HS-27A (cell line): ENCODE data around the gene DTX3L.

ENCODE experiments used
- DNase-seq: peaks from one replicate; pipeline ENCODE4 v3.0.0-alpha.2; 2012; ENCODE audit warnings: low read depth, missing footprints

DTX3L gene

DNA sequence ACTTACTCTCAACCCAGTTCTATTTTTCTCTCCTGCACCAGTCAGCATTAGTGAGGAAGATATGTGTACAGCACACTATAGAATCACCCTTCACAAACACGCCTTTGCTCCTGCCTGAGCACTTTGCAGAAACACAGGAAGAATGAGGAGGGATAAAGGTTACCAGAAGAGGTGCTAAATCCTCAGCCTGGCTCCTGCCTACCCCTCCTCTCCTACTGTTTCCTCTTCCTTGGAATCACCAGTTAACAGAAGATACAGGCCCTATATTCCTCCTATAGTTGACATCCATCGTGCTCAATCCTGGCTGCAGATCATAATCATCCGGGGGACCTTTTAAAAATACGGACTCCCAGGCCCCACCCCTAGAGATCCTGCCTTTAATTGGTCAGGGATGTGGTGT, 42.2 kb downstream of the DTX3L start:
- no peak for DNase-seq

DNA sequence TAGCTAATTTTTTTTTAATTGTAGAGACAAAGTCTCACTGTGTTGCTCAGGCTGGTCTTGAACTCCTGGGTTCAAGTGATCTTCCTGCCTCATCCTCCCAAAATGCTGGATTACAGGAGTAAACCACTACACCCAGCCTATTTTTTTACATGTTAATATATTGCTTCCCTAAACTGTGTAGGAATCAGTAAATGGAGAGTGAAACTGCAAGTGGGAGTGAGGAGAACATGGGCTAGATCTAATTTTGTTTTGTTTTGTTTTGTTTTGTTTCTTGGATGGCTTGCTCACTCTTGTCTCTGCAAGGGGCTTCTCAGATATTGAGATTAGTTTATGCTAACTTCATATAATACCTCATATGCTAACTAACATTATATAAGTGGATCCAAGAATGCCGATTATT, 44.8 kb downstream of the DTX3L start:
- no peak for DNase-seq

DNA sequence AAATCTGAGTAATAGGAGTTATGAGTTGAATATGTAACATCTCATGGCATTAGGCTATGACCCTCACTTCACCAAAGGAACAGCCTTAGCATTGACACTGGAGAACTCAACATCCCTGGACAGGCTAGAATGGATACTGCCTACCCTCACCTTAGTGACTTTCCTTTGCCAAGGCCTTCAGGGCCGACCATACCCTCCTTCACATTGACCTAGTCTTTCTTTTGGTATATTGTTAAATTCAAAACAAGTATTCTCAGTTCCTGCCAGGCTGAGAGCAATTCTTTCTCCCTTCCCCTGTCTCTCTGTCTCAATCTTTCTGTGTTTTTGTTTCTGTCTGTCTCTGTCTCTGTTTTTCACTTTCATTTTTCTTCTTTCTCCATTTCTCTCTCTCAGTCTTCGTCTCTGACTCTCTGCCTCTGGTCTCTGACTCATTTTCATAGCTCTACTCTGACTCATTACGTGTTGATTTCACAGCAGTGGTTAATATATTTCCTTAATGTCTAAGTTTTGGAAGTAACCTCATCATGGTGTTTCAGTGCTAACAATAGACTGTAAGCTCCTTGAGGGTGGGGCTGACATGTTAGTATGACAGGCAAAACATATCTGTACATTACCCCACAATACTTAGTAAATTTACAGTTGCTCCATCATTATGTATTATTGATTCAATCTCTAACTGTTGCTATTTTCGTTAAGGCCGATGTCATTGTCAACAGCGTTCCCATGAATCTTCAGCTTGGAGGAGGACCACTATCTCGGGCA, 45.8 kb downstream of the DTX3L start:
- DNase-seq = peak; percentile 48

DNA sequence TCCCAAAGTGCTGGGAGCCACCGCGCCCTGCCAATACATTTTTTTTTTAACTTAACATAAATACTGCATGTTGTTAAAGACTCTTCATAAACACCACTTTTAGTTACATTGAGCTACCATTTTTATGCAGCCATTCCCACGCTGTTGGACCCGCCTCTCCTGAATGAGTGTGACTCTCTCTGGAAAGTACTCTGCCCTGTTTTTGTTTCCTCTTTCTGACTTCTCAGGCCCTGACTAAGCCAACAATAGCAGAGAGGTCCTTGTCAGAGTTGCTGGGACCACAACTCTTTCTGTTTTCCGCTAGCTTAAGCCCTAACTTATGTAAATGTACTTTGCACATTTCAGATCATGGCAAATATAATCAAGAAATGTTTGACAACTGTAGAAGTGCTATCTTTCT, 48.6 kb downstream of the DTX3L start:
- no peak for DNase-seq

DNA sequence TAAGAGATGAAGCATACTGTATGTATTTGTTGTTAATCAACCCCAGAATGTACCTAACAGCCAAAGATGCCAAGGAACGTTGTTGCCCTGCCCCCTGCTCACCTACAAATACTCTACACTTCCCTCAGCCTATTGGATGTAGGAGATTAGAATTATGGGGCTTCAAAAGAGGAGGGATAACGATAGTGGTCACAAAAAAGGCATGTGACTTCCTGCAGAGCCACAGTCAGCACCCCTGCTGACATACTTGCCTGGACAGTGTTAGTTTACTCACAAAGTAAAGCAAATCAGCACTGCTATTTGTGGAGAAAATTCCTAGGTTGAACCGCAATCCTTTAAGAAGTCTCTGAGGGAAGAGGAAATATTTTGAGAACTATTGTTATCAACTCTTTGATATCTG, 51.2 kb downstream of the DTX3L start:
- no peak for DNase-seq

DNA sequence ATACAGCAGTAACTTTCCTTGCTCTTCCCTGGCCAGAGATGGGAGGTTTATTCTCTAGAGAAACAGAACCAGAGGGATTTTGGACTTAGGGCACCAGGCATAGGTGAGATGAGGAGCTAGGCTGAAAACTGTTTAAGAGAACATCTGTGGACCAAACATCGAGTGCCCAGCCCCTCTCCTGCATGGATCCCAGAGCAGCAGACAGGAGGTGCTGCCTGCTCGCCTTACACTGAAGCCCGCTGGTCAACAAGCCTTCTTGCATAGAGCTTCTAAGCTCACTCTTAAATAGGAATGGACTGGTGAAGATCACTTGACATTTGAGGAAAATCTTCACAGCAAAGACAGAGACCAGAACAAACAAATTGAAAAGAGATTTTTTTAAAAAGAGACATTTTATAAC, 54.5 kb downstream of the DTX3L start:
- DNase-seq = no peak

DNA sequence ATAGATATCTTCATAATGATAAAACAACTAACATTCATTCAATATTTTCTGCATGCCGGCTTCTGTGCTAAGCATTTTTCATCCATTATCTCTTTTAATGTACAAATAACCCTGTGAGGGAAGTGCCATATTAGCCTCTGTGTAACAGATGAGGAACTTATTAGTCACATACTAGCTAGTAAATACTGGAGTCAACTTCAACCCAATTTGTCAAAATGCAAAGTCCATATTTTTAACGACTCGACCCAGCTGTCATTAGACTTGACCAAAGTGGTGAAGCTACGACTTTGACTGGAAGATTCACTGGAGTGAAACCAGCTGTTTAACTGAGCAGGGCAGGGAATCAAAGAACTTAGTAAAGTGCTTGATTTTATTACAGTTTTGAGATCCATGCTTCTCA, 54.9 kb downstream of the DTX3L start:
- no peak for DNase-seq

DNA sequence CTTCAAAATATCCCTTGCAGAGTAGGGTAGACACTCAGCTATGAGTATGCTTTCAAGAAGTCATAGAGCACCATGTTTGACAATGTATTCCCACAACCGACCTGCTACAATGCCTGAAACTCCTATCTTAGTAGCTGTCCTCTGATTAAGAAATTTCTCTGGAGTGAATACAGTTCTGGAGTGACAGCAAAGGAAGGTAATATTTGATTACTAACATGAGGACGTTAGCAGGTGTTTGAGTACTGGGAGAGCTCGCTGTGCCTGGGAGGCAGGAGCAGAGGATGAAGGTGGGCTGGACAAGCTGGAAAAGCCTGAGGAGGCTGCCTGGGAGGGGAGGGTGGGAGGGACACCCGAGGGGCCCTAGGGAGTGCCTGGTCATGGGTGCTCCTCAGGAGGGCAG, 56.3 kb downstream of the DTX3L start:
- no peak for DNase-seq

DNA sequence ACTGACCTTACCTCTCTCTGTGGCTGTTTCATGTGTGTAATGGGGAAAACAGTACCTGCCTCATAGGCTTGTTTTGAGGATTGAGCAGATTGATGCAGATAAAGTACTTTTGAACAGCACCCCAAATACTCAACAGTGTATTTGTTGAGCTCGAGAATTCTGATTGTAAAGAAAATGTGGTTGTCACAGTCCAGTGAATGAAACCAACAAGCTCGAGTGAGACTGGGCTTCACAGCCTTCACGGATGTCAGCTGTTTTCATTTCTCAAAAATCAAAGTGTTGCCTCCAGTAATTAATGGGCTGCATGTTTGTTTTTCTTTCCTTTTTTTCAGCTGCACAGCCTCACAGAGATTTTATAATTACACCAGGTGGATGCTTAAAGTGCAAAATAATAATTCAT, 57.0 kb downstream of the DTX3L start:
- no peak for DNase-seq

DNA sequence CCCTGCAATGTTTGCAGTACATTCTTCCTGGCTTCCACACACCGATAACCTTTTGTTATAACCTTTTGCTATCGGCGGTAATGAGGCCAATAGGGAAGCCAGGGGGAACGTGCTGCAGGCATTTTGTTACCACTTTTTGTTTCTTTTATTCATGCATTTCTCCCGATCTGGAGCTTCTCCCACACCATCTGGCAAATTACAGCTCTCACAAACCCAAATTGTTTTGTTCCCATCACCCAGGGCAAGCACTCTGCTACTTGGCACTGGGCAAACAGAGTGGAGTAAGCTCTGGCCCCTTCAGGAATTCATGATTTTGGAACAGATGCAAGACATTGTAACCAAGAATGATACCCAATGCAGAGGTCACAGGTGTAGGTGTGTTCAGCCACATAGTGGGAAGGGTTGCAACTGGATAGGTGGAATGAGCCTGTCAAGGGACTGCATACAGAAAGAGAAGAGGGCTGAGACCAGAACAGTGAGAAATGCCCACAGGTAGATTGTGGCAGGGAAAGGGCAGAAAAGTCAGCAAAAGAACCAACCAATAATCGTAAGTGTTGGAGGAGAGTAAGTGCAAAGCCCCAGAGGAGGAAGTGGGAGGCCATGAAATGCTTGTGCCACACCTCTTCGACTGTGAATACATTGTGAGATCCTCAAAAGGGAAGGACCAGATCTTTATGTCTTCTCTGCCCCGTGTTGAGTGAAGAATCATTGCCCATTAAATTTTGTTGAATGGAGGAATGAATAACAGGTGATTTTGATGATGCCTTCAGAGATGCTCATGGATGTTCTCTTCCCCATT, 59.1 kb downstream of the DTX3L start:
- no peak for DNase-seq
